Activated CD4-positive, alpha-beta T cell treated with anti-CD3 and anti-CD28 coated beads, Interleukin-2, amount 50 U/mL, for 24 hours (primary cell): ENCODE results near the gene NIT2.
"Not testable (repeated sequence)": the region's sequence is repeated elsewhere in the genome, so short reads cannot be mapped to it uniquely, and the experiment has no call there.

ENCODE experiments used
- DNase-seq, 2 donors: peaks; one replicate each; pipeline ENCODE4 v3.0.0-alpha.2; 2020; ENCODE audit warnings: low read depth in 1 of 2, low spot score in 1 of 2

NIT2 gene

DNA sequence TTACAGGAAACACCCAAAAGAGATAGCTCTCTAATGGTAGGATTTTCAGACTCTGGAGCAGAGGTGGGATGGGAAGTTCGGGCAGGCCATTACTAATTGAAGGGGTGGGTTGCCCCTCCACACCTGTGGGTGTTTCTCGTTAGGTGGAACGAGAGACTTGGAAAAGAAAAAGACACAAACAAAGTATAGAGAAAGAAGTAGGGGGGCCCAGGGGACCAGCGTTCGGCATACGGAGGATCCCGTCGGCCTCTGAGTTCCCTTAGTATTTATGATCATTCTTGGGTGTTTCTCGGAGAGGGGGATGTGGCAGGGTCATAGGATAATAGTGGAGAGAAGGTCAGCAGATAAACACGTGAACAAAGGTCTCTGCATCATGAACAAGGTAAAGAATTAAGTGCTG lies 1.7 kb downstream of the NIT2 start:
- not testable (repeated sequence) for DNase-seq

DNA sequence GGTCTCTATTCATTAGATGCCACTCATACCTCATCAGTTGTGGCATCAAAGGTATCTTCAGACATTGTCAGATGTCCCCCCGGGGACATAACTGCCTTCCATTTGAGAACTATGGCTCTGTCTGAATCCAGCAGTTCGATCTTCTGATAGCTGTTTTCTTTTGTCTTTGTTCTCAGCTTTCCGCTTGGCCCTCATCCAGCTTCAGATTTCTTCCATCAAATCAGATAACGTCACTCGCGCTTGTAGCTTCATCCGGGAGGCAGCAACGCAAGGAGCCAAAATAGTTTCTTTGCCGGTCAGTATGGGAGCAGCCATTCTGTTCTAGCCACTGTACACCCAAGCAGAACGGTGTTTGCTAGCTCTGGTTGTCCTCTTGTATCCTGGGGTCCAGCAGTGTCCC lies 4.4 kb downstream of the NIT2 start:
- DNase-seq, result no peak

DNA sequence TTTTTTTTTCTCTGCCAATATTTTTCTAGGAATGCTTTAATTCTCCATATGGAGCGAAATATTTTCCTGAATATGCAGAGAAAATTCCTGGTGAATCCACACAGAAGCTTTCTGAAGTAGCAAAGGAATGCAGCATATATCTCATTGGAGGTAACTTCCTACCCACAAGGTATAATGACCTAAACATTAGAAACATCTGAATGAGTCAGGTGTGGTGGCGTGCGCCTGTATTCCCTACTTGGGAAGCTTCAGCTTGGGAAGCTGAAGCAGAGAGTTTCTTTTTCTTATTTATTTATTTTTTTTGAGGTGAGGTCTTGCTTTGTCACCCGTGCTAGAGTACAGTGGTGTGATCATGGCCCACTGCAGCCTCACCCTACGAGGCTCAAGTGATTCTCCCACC lies 5.2 kb downstream of the NIT2 start:
- DNase-seq, result no peak

DNA sequence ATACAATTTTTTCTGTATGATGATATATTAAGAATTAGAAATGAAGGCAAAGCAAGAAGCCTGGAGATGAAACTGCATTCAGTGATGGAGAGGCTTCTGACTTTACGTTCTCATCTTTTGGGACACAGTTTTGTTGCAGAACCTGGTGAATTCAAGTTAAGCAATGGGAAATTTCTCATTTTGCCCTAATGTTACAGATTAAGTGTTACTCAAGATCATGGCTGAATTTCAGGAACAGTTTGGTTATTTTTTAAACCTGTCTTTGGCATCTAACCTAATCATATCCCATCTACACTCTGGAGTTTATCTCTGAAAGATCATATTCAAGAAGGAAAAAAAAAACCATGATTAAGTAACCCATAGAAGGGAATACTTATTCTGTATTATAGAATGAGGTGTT lies 6.0 kb downstream of the NIT2 start:
- no peak for DNase-seq

DNA sequence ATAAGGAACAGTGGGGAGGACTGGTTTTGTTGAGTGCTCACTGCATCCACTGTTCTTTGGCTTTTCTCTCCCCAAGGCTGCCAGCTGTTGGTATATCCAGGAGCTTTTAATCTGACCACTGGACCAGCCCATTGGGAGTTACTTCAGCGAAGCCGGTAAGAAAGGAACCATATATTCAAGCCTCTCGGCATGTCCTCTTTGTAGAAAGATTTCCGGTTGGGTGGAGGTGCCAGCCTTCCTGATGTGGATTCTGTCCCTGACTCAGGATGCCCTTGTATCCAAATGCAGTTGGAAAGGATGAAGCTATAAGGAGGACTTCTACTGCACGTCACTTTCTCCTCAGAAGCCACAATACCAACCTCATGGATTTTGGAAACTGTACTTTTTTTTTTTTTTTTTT lies 14.2 kb downstream of the NIT2 start:
- no peak for DNase-seq

DNA sequence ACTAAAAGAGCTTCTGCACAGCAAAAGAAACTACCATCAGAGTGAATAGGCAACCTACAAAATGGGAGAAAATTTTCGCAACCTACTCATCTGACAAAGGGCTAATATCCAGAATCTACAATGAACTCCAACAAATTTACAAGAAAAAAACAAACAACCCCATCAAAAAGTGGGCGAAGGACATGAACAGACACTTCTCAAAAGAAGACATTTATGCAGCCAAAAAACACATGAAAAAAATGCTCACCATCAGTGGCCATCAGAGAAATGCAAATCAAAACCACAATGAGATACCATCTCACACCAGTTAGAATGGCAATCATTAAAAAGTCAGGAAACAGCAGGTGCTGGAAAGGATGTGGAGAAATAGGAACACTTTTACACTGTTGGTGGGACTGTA lies 17.2 kb downstream of the NIT2 start:
- not testable (repeated sequence) for DNase-seq

DNA sequence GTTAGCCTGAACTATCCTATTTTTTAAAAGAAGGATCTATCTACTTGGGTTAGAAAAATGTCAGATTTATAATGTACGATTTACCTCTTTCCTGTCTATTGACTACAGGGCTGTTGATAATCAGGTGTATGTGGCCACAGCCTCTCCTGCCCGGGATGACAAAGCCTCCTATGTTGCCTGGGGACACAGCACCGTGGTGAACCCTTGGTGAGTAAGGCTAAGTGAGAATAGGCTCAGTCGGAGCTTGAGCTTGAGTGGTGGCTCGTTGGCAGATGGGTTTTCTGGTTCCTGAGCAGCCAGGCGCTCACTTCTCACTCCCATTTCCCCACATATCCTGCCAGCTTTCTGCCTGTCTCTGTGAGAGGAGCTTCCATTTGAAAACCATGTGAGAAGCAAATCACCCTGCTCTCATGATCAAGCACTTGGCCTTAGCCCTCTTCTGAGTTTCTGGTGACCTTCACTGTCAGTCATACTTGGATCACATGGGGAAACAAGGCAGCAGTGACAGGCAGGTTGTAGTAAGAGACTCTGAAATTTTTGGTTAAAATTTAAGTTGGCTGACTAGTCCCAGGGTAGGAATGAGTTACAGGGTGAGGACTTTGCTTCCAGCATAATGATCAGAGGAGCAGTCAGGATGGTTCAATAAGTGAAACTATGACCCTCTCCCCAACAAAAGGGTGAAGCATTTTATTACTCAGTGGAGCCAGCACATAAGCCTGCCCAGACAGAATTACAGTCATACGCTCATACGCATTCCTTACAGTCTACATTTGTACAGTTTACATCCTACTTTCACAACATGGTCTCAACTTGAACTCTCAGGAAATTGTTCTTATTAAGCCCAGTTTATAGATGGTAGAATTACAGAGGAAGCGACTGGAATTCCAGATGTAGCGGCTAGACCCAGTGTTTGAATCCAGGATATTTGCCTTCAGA lies 18.0 kb downstream of the NIT2 start:
- no peak for DNase-seq

DNA sequence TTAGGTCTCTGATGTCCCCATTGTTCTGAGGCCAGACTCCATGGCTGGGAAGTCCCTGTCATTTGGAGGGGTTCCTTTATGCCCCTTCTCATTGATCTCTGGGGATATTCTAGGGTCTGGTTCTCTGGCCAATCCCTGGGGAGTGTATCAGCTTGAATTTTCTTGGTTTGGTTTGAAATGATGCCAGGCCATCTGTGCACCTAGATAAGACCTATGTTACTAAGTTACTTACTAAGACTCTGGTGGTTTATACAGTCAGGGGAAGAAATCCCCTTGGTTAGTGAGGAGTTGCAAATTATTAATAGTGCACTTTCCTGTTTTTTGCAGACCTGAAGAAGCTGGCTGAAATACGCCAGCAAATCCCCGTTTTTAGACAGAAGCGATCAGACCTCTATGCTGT lies 20.3 kb downstream of the NIT2 start:
- DNase-seq, result no peak

DNA sequence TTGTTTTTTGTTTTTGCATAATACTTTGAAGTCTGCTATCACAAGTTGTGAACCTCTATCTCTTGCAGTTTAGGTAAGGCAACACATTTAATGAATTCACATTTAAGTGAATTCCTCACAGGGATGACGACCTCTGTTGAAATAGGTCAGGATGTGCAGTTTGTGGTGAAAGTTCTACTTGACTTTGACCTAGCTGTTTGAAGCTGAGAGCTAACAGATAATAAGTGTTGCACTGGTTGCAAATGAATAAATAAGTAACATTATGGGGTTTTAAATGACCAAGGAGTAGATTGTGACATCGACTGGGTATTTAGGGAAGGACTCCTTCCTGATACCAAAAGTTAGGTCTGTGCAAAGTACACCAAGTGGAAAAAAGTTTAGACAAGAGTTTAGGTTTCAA lies 23.9 kb downstream of the NIT2 start:
- DNase-seq, result no peak

DNA sequence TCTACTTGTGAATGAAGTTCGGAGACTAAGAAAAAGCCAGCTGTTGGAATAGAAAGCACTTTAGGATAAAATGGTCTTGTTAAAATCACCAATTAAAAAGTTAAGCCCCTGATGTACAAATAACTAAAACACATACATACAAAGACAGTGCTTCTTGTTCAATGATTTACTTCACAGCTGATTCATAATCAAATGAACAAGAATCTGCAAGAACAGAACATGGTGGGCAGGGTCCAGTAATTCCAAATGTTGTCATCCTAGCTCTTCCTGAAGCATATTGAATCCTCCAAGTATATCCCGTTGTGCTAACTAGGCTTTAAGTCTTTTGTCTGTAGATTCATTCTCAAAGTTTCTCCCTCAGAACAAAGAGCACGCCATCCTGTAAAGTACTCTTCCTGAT lies 24.5 kb downstream of the NIT2 start:
- no peak for DNase-seq

DNA sequence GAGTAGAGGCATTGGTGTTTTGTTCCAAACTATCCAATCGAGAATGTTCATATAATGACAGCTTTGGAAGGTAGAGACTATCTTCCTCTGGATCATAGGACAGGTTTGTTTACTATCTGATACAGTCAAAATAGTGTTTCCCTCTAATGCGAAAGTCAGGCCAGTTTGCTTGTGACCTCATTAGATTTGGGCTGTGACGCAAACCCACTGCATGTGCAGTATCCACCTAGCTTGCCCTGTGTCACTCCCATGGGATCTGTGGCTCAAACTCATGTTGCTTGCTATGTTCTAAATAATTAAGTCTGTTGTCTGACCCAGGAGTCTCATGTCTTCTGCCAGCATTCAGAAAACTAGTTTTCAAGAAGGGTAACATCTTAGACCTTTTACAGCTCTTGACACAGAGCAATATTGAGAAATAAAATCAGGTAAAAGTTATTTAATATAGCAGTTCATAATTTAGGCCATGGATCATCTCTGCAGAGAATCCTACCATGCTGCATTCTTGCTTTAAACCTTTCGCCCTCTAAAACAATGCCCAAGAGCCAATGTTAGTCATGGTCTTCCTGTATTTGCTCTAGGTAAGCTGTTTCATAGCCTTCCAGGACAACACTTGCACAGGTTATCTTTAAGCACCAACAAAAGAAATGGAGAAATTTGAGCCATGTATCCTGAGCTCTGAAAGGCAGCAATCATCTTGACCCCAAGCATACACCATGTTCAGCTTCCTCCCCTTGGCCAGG lies 26.4 kb downstream of the NIT2 start:
- DNase-seq, result no peak

DNA sequence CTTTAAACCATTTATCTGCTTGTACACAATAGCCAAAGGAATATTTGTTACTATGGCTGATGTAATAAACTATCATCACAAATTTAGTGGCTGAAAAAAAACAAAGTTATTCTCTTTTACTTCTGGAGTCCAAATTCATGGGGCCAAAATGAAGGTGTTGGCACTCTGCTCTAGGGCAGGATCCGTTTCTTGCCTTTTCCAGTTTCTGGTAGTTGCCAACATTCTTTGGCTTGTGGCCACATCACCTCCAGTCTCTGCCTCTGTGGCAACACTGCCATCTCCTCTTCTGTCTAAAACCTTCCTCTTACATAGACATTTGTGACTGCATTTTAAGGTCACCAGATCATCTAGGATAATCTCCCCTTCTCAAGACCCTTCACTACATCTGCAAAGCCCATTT lies 27.3 kb downstream of the NIT2 start:
- no peak for DNase-seq

DNA sequence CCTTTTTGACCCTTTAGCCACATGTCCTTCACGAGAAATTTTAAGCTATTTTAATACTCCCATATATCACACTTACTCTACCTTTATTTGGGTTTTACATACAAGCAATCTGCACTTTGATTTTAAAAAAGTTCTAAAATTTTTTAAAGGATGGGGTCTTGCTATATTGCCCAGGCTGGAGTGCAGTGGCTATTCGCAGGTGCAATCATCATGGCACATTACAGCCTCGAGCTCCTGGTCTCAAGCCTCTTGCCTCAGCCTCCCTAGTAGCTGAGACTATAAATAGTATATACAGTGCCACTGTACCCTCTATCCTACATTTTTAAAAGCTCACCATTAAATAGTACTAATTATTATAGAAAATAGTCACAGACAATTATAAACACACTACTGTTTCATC lies 29.9 kb downstream of the NIT2 start:
- DNase-seq, result no peak

DNA sequence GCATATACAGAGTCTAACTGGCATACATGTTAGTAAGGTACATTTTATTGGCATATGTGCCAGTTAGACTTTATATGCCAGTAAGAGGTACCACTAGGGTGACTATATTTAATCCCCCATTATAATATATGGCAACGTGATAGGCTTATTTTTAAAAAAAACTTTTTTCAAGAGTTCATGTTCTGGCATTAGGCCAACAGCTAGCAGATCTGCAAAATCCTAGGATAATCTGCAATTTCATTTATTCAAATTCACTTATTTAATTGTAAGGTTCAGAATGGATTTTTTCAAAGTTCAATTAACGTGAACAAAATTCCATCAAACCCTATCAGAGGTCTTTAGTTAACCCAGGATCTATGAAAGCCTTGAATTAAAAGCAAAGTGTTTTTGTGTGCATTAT lies 31.9 kb downstream of the NIT2 start:
- DNase-seq, result no peak

DNA sequence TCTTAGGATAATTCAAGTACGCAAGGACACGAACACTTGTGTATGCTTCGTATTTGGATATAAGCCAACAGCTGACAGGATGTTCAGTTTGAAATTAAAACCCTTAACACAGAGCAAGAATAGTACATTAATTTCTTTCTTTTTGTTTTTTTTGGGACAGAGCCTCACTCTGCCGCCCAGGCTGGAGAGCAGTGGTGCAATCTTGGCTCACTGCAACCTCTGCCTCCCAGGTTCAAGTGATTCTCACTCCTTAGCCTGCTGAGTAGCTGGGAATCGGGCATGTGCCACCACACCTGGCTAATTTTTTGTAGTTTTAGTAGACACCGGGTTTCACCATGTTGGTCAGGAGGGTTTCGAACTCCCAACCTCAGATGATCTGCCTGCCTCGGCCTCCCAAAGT lies 33.9 kb downstream of the NIT2 start:
- no peak for DNase-seq

DNA sequence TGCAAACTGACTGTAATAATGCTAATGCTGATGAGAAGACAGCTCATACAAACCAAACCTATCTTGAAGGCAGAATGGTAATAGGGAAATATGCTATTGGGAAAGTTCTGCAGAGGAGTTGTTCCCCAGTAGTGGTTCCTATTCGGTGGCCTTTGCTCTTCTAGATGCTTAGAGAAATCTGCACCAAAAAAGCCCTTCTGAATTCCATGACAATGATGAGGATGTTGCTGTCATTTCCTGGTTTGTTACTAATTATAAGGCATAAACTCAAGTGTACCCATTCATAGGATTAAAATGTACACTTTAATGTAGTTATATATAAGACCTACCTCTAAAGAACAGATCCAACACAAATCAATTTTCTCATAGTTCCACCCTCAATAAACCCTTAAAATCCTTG lies 36.2 kb downstream of the NIT2 start:
- no peak for DNase-seq

DNA sequence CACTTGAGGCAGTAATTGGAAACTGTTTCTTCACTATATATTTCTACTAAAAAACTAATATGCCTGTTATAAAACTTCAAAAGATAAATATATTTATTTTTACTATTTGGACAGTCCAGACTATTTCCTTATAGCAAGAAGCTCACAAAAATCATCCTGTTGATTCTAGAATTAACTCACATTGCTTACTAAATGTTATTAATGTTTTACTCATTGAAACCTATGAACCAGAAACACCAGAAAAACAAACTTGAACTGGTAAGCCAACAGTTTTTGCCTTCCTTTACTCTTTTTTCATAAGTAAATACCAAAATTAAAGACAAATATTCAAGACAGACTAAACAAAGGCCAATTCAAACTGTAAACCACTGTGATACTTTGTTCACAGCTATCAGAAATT lies 40.0 kb downstream of the NIT2 start:
- no peak for DNase-seq

DNA sequence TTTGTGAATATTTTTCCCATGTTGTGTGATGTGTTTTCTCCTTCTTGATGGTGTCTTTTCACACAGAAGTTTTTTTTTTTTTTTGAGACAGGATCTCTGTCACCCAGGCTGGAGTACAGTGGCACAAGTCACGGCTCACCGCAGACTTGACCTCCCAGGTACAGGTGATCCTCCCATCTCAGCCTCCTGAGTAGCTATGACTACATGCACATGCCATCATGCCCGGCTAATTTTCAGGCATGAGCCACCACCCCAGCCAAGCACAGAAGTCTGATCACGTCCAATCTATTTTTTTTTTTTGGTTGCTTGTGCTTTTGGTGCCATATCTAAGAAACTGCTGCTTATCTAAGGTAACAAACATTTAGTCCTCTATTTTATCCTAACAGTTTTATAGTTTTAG lies 41.7 kb downstream of the NIT2 start:
- DNase-seq, result no peak

DNA sequence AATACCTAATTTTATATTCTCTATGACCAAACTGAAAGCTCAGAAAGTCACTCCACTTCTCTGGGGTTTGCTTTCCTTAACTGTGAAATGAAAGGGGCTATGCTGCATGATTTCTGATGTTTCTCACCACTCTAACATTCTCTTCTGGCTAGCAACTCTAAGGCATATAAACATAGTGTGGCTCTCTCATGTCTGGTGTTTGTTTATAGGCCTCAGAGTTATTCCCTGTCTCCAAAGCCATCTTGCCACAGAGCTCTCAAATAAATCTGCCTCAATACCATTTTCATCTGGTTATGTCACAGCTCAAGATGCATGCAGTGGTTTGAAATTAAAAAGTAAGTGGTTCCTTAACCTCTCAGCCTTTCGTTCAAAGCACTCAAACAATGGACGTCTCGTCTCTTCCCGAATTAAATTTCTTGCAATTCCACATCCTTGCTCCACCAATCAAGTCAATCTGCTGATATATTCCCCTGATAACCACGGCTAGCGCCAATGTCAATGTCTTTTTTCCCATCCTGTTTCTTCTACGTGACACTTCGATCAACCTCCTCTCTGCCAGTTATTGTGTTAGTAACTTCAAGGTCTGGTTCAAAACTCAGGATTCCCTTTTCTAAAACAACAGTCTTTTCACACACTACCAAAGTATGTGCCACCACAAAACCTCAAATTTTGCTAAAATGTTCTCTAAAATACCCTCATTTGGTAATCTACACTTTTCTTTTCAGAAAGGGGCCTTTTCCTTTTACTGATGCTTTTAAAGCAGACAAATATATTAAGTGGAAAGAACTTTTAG lies 50.4 kb downstream of the NIT2 start:
- no peak for DNase-seq

DNA sequence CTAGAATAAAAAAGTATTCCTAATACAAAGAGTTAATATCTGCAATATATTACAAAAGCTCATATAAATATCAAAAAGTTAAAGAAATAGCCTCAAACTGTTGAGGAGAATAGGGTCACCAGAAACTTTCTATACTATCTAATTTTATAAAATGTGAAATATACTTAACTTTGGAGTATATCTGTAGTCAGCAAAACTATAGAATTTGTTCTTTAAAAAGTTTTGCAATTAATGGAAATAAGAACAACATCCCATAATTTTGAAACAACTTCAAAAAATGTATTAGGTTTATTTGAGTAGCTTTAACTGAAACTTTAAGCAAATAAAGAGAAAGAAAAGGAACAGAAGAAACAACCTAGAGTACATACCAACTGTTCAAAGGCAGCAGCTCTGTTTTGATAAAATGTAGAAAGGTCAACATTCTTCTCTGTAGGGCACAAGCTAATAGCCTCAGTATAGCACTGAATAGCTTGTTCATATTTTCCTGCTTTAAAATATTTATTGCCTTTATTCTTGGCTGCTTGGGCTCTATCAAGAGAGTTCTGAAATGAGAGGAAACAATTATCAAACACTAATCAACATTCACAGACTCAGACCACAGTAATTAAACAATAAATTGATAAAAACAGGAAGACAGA lies 52.0 kb downstream of the NIT2 start:
- DNase-seq, result no peak

DNA sequence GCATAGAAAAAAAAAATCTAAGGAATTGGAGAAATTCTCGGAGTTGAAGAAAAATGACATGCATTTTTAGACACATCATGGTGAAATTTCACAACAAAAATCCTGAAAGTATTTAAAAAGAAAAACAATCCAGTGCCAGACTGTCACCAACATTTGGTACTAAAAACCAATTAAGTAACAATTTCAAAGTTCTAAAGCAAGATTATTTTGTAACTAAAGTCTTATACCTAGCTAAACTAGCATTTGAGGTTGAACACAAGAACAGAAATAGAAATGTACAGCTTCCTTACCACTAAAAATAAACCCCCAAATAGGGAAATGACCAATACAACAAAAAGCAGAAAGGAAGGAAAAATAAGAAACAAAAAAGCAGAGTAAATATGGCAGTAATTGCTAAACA lies 54.5 kb downstream of the NIT2 start:
- DNase-seq, result no peak
